Keratinocyte (primary cell): Measurements from ENCODE around the gene GNA14. TPM values are rescaled to one million over a fixed set of nuclear protein-coding genes. Genes with fewer than 3 reads are reported as not detected.

Experiments
- DNase-seq: peaks from one replicate; pipeline ENCODE4 v3.0.0-alpha.2; 2011; ENCODE audit warnings: low read depth, missing footprints, low spot score
- FAIRE-seq: peaks from 2 replicates; lab custom pipeline; 2011; peaks lifted over from hg19 to GRCh38; lab: Jason Lieb, UNC
- H2AFZ ChIP-seq: 2 replicates; pipeline ENCODE4 v1.6.0; 2012; ENCODE audit warnings: low read length, control low read depth, inconsistent platforms; ENCODE audit not compliant: control insufficient read depth
- H3K27ac ChIP-seq: 2 replicates; pipeline ENCODE4 v1.5.1; 2011; ENCODE audit warnings: low read length; ENCODE audit not compliant: control insufficient read depth, insufficient read depth
- H3K27me3 ChIP-seq: 3 replicates; pipeline ENCODE4 v1.6.0; 2011; ENCODE audit warnings: low read length; ENCODE audit not compliant: control insufficient read depth, insufficient read depth; ENCODE audit errors: extremely low read depth
- H3K36me3 ChIP-seq, 2 experiments: 2 replicates in 1 of 2; 3 replicates in 1 of 2; pipeline ENCODE4 v1.5.1; 2011; ENCODE audit warnings: low read length in 2 of 2, mild to moderate bottlenecking in 1 of 2; ENCODE audit not compliant: control insufficient read depth in 2 of 2, insufficient read depth in 2 of 2; ENCODE audit errors: extremely low read depth in 1 of 2
- H3K4me1 ChIP-seq: 3 replicates; pipeline ENCODE4 v1.5.1; 2011; ENCODE audit warnings: low read length; ENCODE audit not compliant: control insufficient read depth, insufficient read depth; ENCODE audit errors: extremely low read depth
- H3K4me2 ChIP-seq: 3 replicates; pipeline ENCODE4 v1.6.0; 2011; ENCODE audit warnings: low read depth, low read length; ENCODE audit not compliant: control insufficient read depth, insufficient read depth; ENCODE audit errors: extremely low read depth
- H3K4me3 ChIP-seq, 3 experiments: fragments of 200-600 bp in 1 of 3; sonication (generic) in 1 of 3; 2 replicates in 2 of 3; 3 replicates in 1 of 3; pipeline ENCODE4 v1.5.1; 2011 to 2016; ENCODE audit warnings: low read length in 3 of 3, mild to moderate bottlenecking in 3 of 3, control low read depth in 2 of 3, inconsistent platforms in 1 of 3, low read depth in 1 of 3, mixed read lengths in 1 of 3, mixed run types in 1 of 3, moderate library complexity in 1 of 3; ENCODE audit not compliant: control insufficient read depth in 2 of 3, insufficient read depth in 2 of 3; ENCODE audit errors: extremely low read depth in 1 of 3
- H3K79me2 ChIP-seq: 2 replicates; pipeline ENCODE4 v1.6.0; 2012; ENCODE audit warnings: low read length; ENCODE audit not compliant: control insufficient read depth, insufficient read depth
- H3K9ac ChIP-seq: 3 replicates; pipeline ENCODE4 v1.6.0; 2011; ENCODE audit warnings: low read length; ENCODE audit not compliant: control insufficient read depth, insufficient read depth; ENCODE audit errors: extremely low read depth
- H3K9me1 ChIP-seq: 3 replicates; pipeline ENCODE4 v1.6.0; 2011; ENCODE audit warnings: low read length; ENCODE audit not compliant: control insufficient read depth, insufficient read depth; ENCODE audit errors: extremely low read depth
- H3K9me3 ChIP-seq: 2 replicates; pipeline ENCODE4 v1.5.1; 2012; ENCODE audit warnings: low read depth, low read length; ENCODE audit not compliant: control insufficient read depth
- H4K20me1 ChIP-seq: 3 replicates; pipeline ENCODE4 v1.6.0; 2011; ENCODE audit warnings: low read length; ENCODE audit not compliant: control insufficient read depth, insufficient read depth; ENCODE audit errors: extremely low read depth
- CTCF ChIP-seq, 3 experiments: IDR thresholded peaks in 1 of 3; conservative IDR thresholded peaks in 1 of 3; optimal IDR thresholded peaks in 1 of 3; 2 replicates in 2 of 3; 3 replicates in 1 of 3; pipeline versions ENCODE3 to v1.5.1; 2011; ENCODE audit warnings: low read length in 3 of 3, mild to moderate bottlenecking in 3 of 3, moderate library complexity in 2 of 3, control low read depth in 1 of 3, inconsistent platforms in 1 of 3; ENCODE audit not compliant: insufficient read depth in 2 of 3; ENCODE audit errors: extremely low read depth in 1 of 3
- EZH2 ChIP-seq: IDR thresholded peaks from one replicate; pipeline ENCODE4 v1.6.1; 2012; ENCODE audit warnings: inconsistent platforms, mild to moderate bottlenecking, low read length, moderate library complexity
- dilution Hi-C: fragments of 300-500 bp; cut with MboI; formaldehyde crosslinking; loops from one replicate; pipeline ENCODE4 v1.7.0; 2020; ENCODE audit warnings: low sequenced_read_pairs; ENCODE audit not compliant: extremely low pct_ligation_motif_present
- polyA plus RNA-seq, 5 experiments: library from polyadenylated mRNA; depleted of rRNA in 3 of 5; stranded (reverse) in 3 of 5; stranded (forward) in 1 of 5; unstranded in 1 of 5; fragments of >200 nt; gene quantifications; 1 replicate in 1 of 5; 2 replicates in 3 of 5; 3 replicates in 1 of 5; pipeline versions ENCODE4 v1.2.1 to v1.2.3, GENCODE V29; 2011 to 2012; ENCODE audit warnings: missing spikeins in 2 of 5, low read depth in 1 of 5, low replicate concordance in 1 of 5

Gene GNA14
- polyA plus RNA-seq, 1 donor (not counting 4 experiments of a cell fraction or from before 2014, with no cell fraction given) = not detected

DNA sequence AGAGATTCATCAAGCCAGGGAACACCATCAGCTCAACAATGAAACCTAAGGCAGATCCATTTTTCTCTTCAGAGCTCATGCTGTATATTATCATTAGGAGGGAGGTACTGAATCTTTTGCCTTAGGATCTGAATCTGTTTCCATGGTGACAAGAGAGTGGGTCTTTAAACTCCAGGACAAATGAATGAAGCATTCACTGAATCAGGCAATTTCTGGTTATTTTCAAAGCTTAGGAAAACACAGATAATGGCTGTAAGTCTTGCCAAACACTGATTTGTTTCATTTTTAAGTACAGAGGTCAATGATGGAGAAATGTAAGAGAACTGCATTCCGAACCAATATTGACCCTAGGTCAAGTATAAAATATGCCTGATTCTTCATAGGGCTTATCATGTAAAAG, 84.9 kb downstream of the GNA14 start:
- H3K36me3 ChIP-seq = no peaks in the 10 kb centered on the region
- peaks cover 4% of the 10 kb centered on the region for H3K27me3 ChIP-seq
- H3K9ac ChIP-seq = no peak overlapping the region
- H3K4me3 ChIP-seq = no peak overlapping the region
- no peak overlapping the region for H3K4me2 ChIP-seq
- no peak overlapping the region for H3K27ac ChIP-seq
- DNase-seq (no peak), FAIRE-seq (no peak)
- no peaks in the 10 kb centered on the region for H3K9me1 ChIP-seq
- no peaks in the 10 kb centered on the region for H4K20me1 ChIP-seq
- H3K79me2 ChIP-seq = no peaks in the 10 kb centered on the region
- no peaks in the 10 kb centered on the region for H3K9me3 ChIP-seq
- H2AFZ ChIP-seq = no peak overlapping the region
- dilution Hi-C loops = no loop called here
- H3K4me1 ChIP-seq = no peaks in the 10 kb centered on the region
- no peak for TF ChIP-seq CTCF (optimal IDR thresholded peaks at IDR 0.05 in 1 of 3, IDR thresholded peaks at IDR 0.05 in 1 of 3, conservative IDR thresholded peaks at IDR 0.05 in 1 of 3; ENCODE audit: extremely low read depth in 1 of 3, insufficient read depth in 2 of 3, low read length in 3 of 3)
- no peak for TF ChIP-seq EZH2

- no peaks in the 10 kb centered on the region for H3K36me3 ChIP-seq
- H3K9me3 ChIP-seq = no peaks in the 10 kb centered on the region
- H3K79me2 ChIP-seq = no peaks in the 10 kb centered on the region
- no peak overlapping the region for H3K4me3 ChIP-seq
- H3K9ac ChIP-seq = no peak overlapping the region
- no peak overlapping the region for H2AFZ ChIP-seq
- H3K4me2 ChIP-seq = no peak overlapping the region
- no peak overlapping the region for H3K27ac ChIP-seq
- dilution Hi-C loops = no loop called here
- no peaks in the 10 kb centered on the region for H4K20me1 ChIP-seq
- DNase-seq (no peak), FAIRE-seq (no peak)
- no peaks in the 10 kb centered on the region for H3K9me1 ChIP-seq
- peaks cover 4% of the 10 kb centered on the region for H3K27me3 ChIP-seq
- TF ChIP-seq EZH2 (no peak), CTCF (optimal IDR thresholded peaks at IDR 0.05 in 1 of 3, IDR thresholded peaks at IDR 0.05 in 1 of 3, conservative IDR thresholded peaks at IDR 0.05 in 1 of 3; ENCODE audit: extremely low read depth in 1 of 3, insufficient read depth in 2 of 3, low read length in 3 of 3) (no peak)
- no peaks in the 10 kb centered on the region for H3K4me1 ChIP-seq
Observed at GRCh38 chr9:77562019-77562748, 85.9 kb downstream of the GNA14 start.
